Mucosa of descending colon (tissue), 3 donors: Measurements from ENCODE around the gene IGFBP4. TPM values are rescaled to one million over a fixed set of nuclear protein-coding genes. Genes with fewer than 3 reads are reported as not detected.

ENCODE experiments used
- ATAC-seq: fragments of 200-7000 bp; cut with Tn5 transposase; one replicate; pipeline ENCODE4 v1.9.1; 2020; ENCODE audit warnings: mild to moderate bottlenecking, moderate library complexity
- DNase-seq, 3 donors: peaks; one replicate each; pipeline ENCODE4 v3.0.0-alpha.2; 2020
- H3K36me3 ChIP-seq: fragments of 200-600 bp; one replicate; pipeline ENCODE4 v1.8.0; 2021; ENCODE audit warnings: low read depth, mild to moderate bottlenecking
- H3K4me1 ChIP-seq: fragments of 200-600 bp; one replicate; pipeline ENCODE4 v1.8.0; 2021; ENCODE audit warnings: low read depth, mild to moderate bottlenecking
- H3K4me3 ChIP-seq: fragments of 200-600 bp; one replicate; pipeline ENCODE4 v1.8.0; 2021; ENCODE audit warnings: mild to moderate bottlenecking
- H3K9me3 ChIP-seq: fragments of 200-600 bp; one replicate; pipeline ENCODE4 v1.8.0; 2021; ENCODE audit warnings: mild to moderate bottlenecking
- intact Hi-C, 2 donors: fragments of 100-400 bp; cut with DNase I in 1 of 2; cut with micrococcal nuclease in 1 of 2; formaldehyde crosslinking; loops; one replicate each; pipeline versions ENCODE4 v1.11.0 to v1.11.1; 2022; cut with DNase I, micrococcal nuclease
- total RNA-seq, 3 donors: library from RNA; stranded (reverse); fragmentation: NEBNext Ultra II Directional in 2 of 3; extraction: Animal tissue kit (Norgen Biotek cat#: 25700) in 2 of 3; gene quantifications; one replicate each; pipeline versions ENCODE4 v1.2.1 to v1.2.4, GENCODE V29; 2021 to 2023
- TF ChIP-seq, protein P1 (sequence below): fragments of 200-600 bp; IDR thresholded peaks from one replicate; pipeline ENCODE4 v1.8.0; 2022; ENCODE audit warnings: antibody characterized with exemption, mild to moderate bottlenecking
- donor health status: DM: no; HTN: no; CAD: no; lungs with moderate emphysema.
- donor health status: DM: no; HTN: no; CAD: no.
- donor health status: DM: no; HTN: yes; CAD: no.

Gene IGFBP4
- total RNA-seq, 3 donors from 2014 or later: 215 to 459 (median 244) TPM

DNA sequence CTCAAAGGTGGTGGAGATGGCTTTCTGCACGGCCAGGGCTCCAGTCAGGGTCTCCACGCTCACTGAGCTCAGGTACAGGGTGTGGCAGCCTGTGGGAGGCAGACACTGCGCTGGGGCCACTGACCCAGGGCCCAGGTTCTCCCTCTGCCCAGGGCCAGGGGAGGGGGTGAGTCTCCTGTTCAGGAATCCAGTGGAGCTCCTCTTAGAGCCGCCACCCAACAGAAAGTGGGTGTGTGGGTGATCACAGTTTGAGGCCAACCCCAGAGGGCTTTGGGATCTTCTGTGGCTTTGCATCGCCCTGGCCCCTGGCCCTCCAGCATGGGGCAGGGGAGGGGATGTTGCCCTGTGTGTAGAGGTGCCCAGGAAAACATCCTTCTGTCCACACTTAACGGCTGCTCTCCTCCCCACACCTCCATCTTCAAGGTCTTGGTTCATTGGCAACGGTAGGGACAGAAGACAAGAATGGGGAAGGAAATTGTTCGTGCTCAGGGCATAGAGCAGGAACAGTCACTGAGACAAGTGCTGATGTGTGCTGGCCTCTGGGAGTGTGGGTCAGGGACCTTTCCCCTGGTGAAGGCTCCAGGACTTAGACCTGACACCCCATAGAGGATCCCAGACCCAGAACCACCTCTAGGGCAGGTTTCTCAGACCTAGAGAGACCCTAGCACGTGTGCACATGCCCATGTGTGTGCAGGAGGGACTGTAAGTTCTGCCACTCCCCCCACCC is 36.7 kb downstream of the IGFBP4 start:
- Histone ChIP-seq H3K9me3 (no peaks in the 10 kb centered on the region), H3K4me1 (peaks cover 16% of the 10 kb centered on the region), H3K4me3 (no peak overlapping the region), H3K36me3 (no peaks in the 10 kb centered on the region)
- ATAC-seq (peak; percentile 6), DNase-seq (peak in 1 of 3 donors; percentile 48)
- intact Hi-C loops: no loop called here
- TF ChIP-seq, protein P1, sequence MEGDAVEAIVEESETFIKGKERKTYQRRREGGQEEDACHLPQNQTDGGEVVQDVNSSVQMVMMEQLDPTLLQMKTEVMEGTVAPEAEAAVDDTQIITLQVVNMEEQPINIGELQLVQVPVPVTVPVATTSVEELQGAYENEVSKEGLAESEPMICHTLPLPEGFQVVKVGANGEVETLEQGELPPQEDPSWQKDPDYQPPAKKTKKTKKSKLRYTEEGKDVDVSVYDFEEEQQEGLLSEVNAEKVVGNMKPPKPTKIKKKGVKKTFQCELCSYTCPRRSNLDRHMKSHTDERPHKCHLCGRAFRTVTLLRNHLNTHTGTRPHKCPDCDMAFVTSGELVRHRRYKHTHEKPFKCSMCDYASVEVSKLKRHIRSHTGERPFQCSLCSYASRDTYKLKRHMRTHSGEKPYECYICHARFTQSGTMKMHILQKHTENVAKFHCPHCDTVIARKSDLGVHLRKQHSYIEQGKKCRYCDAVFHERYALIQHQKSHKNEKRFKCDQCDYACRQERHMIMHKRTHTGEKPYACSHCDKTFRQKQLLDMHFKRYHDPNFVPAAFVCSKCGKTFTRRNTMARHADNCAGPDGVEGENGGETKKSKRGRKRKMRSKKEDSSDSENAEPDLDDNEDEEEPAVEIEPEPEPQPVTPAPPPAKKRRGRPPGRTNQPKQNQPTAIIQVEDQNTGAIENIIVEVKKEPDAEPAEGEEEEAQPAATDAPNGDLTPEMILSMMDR: no peak

DNA sequence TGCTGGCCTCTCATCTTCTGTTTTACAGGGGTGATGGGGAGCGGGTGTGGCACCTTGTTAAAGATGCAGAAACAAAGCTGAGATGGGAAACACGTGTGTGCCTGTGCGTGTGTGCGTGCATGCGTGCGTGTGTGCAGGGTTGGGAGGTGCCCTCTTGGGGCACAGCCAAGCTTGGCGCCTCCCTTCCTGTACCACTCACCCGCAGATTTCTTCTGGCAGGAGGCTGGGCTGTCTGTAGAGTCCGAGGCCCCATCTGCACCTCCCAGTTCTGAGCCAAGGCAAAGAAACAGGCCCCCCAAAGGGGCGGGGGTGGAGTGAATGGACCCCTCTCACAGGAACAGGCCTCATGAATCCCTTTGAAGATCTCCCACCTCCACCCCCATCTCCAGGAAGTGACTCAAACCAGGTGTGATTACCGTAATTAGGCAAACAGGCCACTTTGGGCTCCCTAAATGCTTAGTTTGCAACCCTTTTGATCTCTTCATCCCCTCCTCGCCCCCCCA is 37.3 kb downstream of the IGFBP4 start:
- TF ChIP-seq, protein P1: no peak
- peak; percentile 77 for ATAC-seq
- H3K4me3 ChIP-seq: no peak overlapping the region
- H3K9me3 ChIP-seq: no peaks in the 10 kb centered on the region
- intact Hi-C loops: no loop called here
- no peaks in the 10 kb centered on the region for H3K36me3 ChIP-seq
- H3K4me1 ChIP-seq: peaks cover 12% of the 10 kb centered on the region
- peak; percentile 47 to 86 (median 68) for DNase-seq

DNA sequence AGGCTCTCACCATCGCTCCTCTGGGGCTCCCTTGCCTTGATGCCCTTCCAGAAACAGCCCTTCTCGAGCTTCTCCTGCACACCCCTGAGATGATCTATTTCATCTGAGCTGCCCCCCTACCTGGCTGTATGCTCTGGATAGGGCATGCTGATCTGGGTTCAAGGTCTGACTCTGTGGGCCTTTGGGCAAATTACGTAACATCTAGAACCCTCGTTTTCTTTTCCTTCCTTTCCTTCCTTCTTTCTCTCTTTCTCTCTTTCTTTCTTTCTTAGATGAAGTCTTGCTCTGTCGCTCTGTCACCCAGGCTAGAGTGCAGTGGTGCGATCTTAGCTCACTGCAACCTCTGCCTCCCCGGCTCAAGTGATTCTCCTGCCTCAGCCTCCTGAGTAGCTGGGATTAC is 37.9 kb downstream of the IGFBP4 start:
- DNase-seq: no peak
- Histone ChIP-seq H3K9me3 (no peaks in the 10 kb centered on the region), H3K36me3 (no peaks in the 10 kb centered on the region), H3K4me3 (no peak overlapping the region), H3K4me1 (peaks cover 12% of the 10 kb centered on the region)
- TF ChIP-seq, protein P1: no peak
- ATAC-seq: no peak
- intact Hi-C loops: no loop called here

DNA sequence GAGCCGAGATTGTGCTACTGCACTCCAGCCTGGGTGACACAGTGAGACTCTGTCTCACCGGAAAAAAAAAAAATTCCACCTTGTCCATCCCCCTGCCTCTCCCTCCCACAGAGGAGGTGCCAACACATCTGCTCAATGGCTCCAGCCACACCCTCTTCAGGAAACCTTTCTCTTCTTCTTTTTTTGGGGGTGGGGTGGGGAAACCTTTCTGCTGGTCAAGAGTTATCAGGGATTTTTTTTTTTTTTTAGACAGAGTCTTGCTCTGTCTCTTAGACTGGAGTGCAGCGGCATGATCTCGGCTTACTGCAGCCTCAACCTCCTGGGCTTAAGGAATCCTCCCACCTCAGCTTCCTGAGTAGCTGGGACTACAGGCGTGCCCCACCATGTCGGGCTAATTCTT is 39.5 kb downstream of the IGFBP4 start:
- intact Hi-C loops: no loop called here
- TF ChIP-seq, protein P1: no peak
- ATAC-seq: peak; percentile 30
- H3K9me3 ChIP-seq: no peaks in the 10 kb centered on the region
- peaks cover 12% of the 10 kb centered on the region for H3K4me1 ChIP-seq
- no peak overlapping the region for H3K4me3 ChIP-seq
- DNase-seq: no peak
- H3K36me3 ChIP-seq: no peaks in the 10 kb centered on the region

DNA sequence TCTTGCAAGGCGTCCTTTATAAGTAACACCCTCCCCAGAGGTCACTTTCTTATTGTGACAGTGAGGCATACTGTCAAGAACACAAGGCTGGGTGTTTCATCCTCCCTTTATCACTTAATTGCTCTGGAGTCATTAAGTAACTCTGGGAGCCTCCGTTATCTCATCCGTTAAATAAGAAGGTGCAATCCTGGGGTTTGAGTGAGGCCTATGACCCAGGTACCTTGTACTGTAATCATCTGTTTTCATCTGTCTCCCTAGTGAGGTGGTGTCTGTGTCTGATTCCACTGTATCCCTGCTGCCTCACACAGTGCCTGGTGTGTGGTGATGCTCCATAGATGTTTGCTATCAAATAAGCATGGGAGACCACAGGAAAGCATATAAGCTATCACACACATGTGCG is 40.4 kb downstream of the IGFBP4 start:
- intact Hi-C loops: no loop called here
- H3K4me3 ChIP-seq: no peak overlapping the region
- ATAC-seq (no peak), DNase-seq (no peak)
- H3K9me3 ChIP-seq: no peaks in the 10 kb centered on the region
- TF ChIP-seq, protein P1: no peak
- no peaks in the 10 kb centered on the region for H3K36me3 ChIP-seq
- H3K4me1 ChIP-seq: peaks cover 12% of the 10 kb centered on the region
